Measurements from ENCODE around the gene IZUMO1. TPM values are rescaled to one million over a fixed set of nuclear protein-coding genes. Genes with fewer than 3 reads are reported as not detected.
"Not testable (repeated sequence)": the region's sequence is repeated elsewhere in the genome, so short reads cannot be mapped to it uniquely, and the experiment has no call there.

Gene IZUMO1
- total RNA-seq, 1 donor from 2014 or later, result 3.8 TPM

DNA sequence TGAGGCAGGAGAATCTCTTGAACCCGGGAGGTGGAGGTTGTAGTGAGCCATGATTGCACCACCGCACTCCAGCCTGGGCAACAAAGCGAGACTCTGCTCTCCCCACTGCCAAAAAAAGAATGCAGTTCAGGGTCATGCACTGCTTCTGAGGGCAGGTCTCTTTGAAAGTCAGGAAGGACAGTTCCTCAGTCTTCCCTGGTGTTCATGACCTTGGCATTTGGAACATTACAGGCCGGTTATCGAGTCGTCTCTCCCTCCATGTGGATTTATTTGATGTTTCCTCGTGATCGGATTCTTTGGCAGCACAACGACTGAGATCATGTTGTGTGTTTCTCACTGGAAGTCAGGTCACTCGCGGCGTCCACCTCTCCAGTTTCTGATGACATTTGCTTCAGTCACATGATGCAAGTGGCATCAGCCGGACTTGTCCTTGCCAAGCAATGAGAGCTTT lies 25.8 kb upstream of the IZUMO1 start:
- DNase-seq (no peak), ATAC-seq (peak; percentile 58)
- intact Hi-C loops (cut with DNase I), result no loop called here
- no peak overlapping the region for H3K27ac ChIP-seq
- H3K27me3 ChIP-seq, result no peaks in the 10 kb centered on the region
- H3K4me1 ChIP-seq, result no peaks in the 10 kb centered on the region
- H3K9me3 ChIP-seq, result no peaks in the 10 kb centered on the region
- no peaks in the 10 kb centered on the region for H3K36me3 ChIP-seq
- no peak overlapping the region for H3K4me3 ChIP-seq
- TF ChIP-seq, protein P1, sequence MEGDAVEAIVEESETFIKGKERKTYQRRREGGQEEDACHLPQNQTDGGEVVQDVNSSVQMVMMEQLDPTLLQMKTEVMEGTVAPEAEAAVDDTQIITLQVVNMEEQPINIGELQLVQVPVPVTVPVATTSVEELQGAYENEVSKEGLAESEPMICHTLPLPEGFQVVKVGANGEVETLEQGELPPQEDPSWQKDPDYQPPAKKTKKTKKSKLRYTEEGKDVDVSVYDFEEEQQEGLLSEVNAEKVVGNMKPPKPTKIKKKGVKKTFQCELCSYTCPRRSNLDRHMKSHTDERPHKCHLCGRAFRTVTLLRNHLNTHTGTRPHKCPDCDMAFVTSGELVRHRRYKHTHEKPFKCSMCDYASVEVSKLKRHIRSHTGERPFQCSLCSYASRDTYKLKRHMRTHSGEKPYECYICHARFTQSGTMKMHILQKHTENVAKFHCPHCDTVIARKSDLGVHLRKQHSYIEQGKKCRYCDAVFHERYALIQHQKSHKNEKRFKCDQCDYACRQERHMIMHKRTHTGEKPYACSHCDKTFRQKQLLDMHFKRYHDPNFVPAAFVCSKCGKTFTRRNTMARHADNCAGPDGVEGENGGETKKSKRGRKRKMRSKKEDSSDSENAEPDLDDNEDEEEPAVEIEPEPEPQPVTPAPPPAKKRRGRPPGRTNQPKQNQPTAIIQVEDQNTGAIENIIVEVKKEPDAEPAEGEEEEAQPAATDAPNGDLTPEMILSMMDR (IDR thresholded peaks at IDR 0.05), result no peak

DNA sequence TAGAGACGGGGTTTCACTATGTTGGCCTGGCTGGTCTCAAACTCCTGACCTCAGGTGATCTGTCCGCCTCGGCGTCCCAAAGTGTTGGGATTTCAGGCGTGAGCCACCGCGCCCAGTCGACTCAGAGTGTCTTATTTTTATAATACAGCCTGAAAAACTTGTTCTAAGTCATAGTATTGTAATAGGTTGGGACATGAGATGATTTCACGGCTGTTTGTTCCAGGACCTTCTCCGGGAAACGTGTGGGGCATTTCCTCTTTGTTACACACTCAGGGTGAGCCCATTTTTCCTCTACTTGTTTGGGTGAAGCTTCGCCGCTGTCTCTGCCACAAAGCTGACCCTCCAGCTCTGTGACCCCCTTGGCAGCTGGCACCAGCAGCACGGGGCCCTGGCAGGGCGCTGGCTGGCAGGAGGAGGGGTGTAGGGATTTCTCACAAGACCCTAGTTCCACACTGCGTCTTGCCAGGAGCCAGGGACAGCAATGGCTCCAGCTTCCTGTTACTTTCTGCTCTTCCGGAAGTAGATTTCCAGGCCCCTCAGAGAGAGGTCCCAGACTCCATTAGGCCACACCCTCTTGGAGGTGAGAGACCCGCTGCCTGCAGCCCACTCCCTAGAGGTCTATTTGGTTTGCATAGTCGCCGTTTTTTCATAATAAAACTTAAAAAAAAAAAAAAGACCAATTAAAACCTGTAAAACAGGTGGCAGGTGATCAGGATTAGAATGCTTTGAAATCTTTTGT lies 24.2 kb upstream of the IZUMO1 start:
- intact Hi-C loops (cut with DNase I), result no loop called here
- Histone ChIP-seq H3K27ac (peak overlapping the region; percentile 65), H3K4me1 (no peaks in the 10 kb centered on the region), H3K27me3 (no peaks in the 10 kb centered on the region), H3K4me3 (no peak overlapping the region), H3K36me3 (no peaks in the 10 kb centered on the region), H3K9me3 (no peaks in the 10 kb centered on the region)
- no peak for DNase-seq
- ATAC-seq, result no peak
- TF ChIP-seq, protein P1 (IDR thresholded peaks at IDR 0.05), result no peak

DNA sequence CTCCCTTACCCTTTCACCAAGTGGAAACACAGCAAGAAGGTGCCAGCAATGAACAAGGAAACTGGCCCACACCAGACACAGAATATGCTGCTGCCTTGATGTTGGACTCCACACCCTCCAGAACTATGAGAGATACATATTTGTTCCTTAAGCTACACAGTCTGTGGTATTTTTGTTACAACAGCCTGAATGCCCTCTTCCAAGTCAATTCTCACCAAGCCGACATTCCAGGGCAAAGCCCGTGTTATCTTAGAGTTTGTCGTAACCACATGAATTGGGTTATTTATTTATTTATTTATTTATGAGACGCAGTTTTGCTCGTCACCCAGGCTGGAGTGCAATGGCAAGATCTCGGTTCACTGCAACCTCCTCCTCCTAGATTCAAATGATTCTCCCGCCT lies 23.6 kb upstream of the IZUMO1 start:
- Histone ChIP-seq H3K27ac (peak overlapping the region; percentile 65), H3K36me3 (no peaks in the 10 kb centered on the region), H3K9me3 (no peaks in the 10 kb centered on the region), H3K4me3 (no peak overlapping the region), H3K27me3 (no peaks in the 10 kb centered on the region), H3K4me1 (no peaks in the 10 kb centered on the region)
- intact Hi-C loops (cut with DNase I), result no loop called here
- no peak for DNase-seq
- ATAC-seq, result peak; percentile 70
- TF ChIP-seq, protein P1 (IDR thresholded peaks at IDR 0.05), result no peak

DNA sequence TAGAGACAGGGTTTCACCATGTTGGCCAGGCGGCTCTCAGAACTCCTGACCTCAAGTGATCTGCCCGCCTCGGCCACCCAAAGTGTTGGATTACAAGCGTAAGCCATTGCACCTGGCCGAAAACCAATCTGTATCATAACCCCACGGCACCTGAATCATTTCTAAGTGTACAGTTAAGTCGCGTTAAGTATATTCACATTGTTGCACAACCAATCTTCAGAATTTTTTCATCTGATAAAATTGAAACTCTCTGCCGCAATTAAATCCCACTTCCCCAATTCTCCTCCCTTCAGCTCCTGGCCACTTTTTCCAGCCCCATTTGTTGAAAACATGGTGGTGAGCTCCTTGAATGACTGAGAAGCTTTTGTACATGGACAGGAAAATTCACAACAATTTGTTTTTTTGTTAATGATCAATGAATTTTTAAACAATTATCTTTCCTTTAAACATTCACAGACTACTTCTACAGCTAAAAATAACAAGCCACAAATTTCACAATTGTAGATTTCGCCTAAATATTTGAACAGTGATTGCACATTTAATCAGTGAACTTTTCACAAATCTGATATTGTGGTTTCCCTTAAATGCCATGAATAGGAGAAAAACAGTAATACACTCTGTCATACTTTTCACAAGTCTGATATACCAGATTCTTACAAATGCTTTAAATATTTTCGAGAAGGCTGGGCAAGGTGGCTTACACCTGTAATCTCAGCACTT lies 22.4 kb upstream of the IZUMO1 start:
- TF ChIP-seq, protein P1 (IDR thresholded peaks at IDR 0.05), result no peak
- Histone ChIP-seq H3K9me3 (no peaks in the 10 kb centered on the region), H3K27ac (peak overlapping the region; percentile 65), H3K36me3 (no peaks in the 10 kb centered on the region), H3K27me3 (no peaks in the 10 kb centered on the region), H3K4me3 (no peak overlapping the region), H3K4me1 (no peaks in the 10 kb centered on the region)
- no peak for DNase-seq
- ATAC-seq, result peak; percentile 20
- intact Hi-C loops (cut with DNase I), result no loop called here

DNA sequence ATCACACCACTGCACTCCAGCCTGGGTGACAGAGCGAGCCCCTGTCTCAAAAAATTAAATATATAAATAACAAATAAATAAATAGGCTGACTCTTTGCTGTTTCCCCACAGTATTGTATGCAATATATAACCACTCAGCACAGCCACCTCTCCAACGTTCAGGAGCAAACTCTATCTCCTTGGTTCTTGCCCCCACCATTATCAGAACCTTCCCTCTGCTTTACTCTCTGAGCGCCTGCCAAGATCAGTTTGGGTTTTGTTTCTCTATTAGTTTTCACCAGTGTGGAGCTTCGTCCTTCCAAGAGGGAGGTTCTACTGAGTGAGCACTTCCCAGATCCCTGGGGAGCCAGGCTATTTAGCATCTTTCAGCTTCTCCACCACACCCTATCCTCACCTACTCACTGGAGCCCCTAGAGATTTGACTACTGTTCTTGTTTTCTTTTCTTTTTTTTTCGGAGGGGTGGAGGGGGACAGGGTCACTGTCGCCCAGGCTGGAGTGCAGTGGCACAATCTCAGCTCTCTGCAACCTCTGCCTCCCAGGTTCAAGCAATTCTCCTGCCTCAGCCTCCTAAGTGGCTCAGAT lies 21.6 kb upstream of the IZUMO1 start:
- DNase-seq; H3K27ac ChIP-seq; H3K4me3 ChIP-seq; intact Hi-C loops (cut with DNase I); ATAC-seq; H3K4me1 ChIP-seq; H3K36me3 ChIP-seq; H3K27me3 ChIP-seq; H3K9me3 ChIP-seq: not testable (repeated sequence)

DNA sequence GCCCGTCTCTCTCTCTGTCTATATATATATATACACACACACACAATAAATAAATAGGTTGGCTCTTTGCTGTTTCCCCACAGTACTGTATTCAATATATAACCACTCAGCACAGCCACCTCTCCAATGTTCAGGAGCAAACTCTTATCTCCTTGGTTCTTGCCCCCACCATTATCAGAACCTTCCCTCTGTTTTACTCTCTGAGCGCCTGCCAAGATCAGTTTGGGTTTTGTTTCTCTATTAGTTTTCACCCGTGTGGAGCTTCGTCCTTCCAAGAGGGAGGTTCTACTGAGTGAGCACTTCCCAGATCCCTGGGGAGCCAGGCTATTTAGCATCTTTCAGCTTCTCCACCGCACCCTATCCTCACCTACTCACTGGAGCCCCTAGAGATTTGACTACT lies 19.1 kb upstream of the IZUMO1 start:
- intact Hi-C loops (cut with DNase I); H3K36me3 ChIP-seq; H3K4me3 ChIP-seq; H3K4me1 ChIP-seq; H3K27ac ChIP-seq; ATAC-seq; H3K27me3 ChIP-seq; DNase-seq; H3K9me3 ChIP-seq: not testable (repeated sequence)
